B cell (primary cell): ENCODE results near the gene TBC1D14. TPM values are rescaled to one million over a fixed set of nuclear protein-coding genes. Genes with fewer than 3 reads are reported as not detected.

Experiments used
- ATAC-seq: fragments of 200-7000 bp; cut with Tn5 transposase; one replicate; pipeline ENCODE4 v1.10.0; 2021; ENCODE audit warnings: low read depth, mild to moderate bottlenecking, moderate number of reproducible peaks, moderate library complexity
- CTCF ChIA-PET: fragments of 350-600 bp; sonication (Branson Sonifier 250); formaldehyde crosslinking; loops from one replicate; lab custom pipeline; 2021; ENCODE audit warnings: antibody characterized with exemption, inconsistent platforms; lab: Charles Lee
- POLR2A ChIA-PET: fragments of 350-600 bp; sonication (Branson Sonifier 250); formaldehyde crosslinking; loops from one replicate; lab custom pipeline; 2021; ENCODE audit warnings: antibody characterized with exemption; lab: Charles Lee
- DNase-seq: peaks from one replicate; pipeline ENCODE4 v3.0.0; 2013
- H2AFZ ChIP-seq: 2 replicates; pipeline ENCODE4 v1.6.1; 2012; ENCODE audit warnings: mild to moderate bottlenecking, low read depth, low read length; ENCODE audit not compliant: insufficient read depth, poor library complexity, severe bottlenecking
- H3K27ac ChIP-seq, 2 donors: 1 replicate in 1 of 2; 2 replicates in 1 of 2; pipeline ENCODE4 v1.5.1; 2012 to 2013; ENCODE audit warnings: low read length in 2 of 2, mild to moderate bottlenecking in 2 of 2, moderate library complexity in 1 of 2
- H3K27me3 ChIP-seq, 4 experiments: fragments of 200-600 bp in 1 of 4; sonication (generic) in 1 of 4; replicated peaks in 1 of 4; 1 replicate in 2 of 4; 2 replicates in 2 of 4; pipeline versions ENCODE4 v1.6.1 to v1.7.0; 2013 to 2016; ENCODE audit warnings: low read length in 3 of 4, mild to moderate bottlenecking in 2 of 4, mixed read lengths in 1 of 4, moderate library complexity in 1 of 4; ENCODE audit not compliant: insufficient read depth in 4 of 4, control insufficient read depth in 3 of 4; ENCODE audit errors: control extremely low read depth in 1 of 4
- H3K36me3 ChIP-seq, 2 experiments: replicated peaks in 1 of 2; 1 replicate in 1 of 2; 2 replicates in 1 of 2; pipeline versions ENCODE4 v1.6.1 to v1.7.1; 2013; ENCODE audit warnings: low read length in 1 of 2; ENCODE audit not compliant: insufficient read depth in 2 of 2, control insufficient read depth in 1 of 2; ENCODE audit errors: control extremely low read depth in 1 of 2, extremely low read depth in 1 of 2
- H3K4me1 ChIP-seq, 2 donors: fragments of 200-600 bp in 1 of 2; sonication (generic) in 1 of 2; 1 replicate in 1 of 2; 2 replicates in 1 of 2; pipeline versions ENCODE4 v1.5.1 to v1.6.1; 2013 to 2017; ENCODE audit warnings: low read length in 2 of 2; ENCODE audit not compliant: control insufficient read depth in 2 of 2, insufficient read depth in 2 of 2
- H3K4me2 ChIP-seq: replicated peaks from 2 replicates; pipeline ENCODE3; 2012; ENCODE audit warnings: mild to moderate bottlenecking, low read depth, low read length; ENCODE audit not compliant: poor library complexity, severe bottlenecking
- H3K4me3 ChIP-seq, 5 experiments: fragments of 200-600 bp in 1 of 5; sonication (generic) in 1 of 5; 1 replicate in 3 of 5; 2 replicates in 2 of 5; pipeline versions ENCODE4 v1.5.1 to v1.7.0; 2011 to 2016; ENCODE audit warnings: low read length in 4 of 5, mild to moderate bottlenecking in 4 of 5, low read depth in 2 of 5, control low read depth in 1 of 5, moderate library complexity in 1 of 5; ENCODE audit not compliant: insufficient read depth in 1 of 5; ENCODE audit errors: control extremely low read depth in 1 of 5, extremely low read depth in 1 of 5
- H3K79me2 ChIP-seq: fragments of 200-600 bp; sonication (generic); one replicate; pipeline ENCODE4 v1.6.0; 2016; ENCODE audit warnings: low read length; ENCODE audit not compliant: control insufficient read depth, insufficient read depth
- H3K9ac ChIP-seq: fragments of 200-600 bp; sonication (generic); 2 replicates; pipeline ENCODE4 v1.6.1; 2017; ENCODE audit warnings: mild to moderate bottlenecking, low read length, moderate library complexity
- H3K9me3 ChIP-seq, 3 donors: one replicate each; pipeline versions ENCODE4 v1.6.1 to v1.7.1; 2013; ENCODE audit warnings: low read length in 2 of 3; ENCODE audit not compliant: control insufficient read depth in 2 of 3, insufficient read depth in 1 of 3; ENCODE audit errors: control extremely low read depth in 1 of 3
- H4K20me1 ChIP-seq: 2 replicates; pipeline ENCODE4 v1.6.0; 2012; ENCODE audit warnings: mild to moderate bottlenecking, low read length; ENCODE audit not compliant: insufficient read depth, control insufficient read depth, poor library complexity, severe bottlenecking
- H3K27ac Mint-ChIP-seq: one replicate; pipeline ENCODE4 v1.8.0; 2021; ENCODE audit warnings: mixed read lengths
- H3K27me3 Mint-ChIP-seq: one replicate; pipeline ENCODE4 v1.8.0; 2021; ENCODE audit warnings: mixed read lengths
- H3K4me1 Mint-ChIP-seq: one replicate; pipeline ENCODE4 v1.8.0; 2021; ENCODE audit warnings: mixed read lengths
- H3K4me3 Mint-ChIP-seq: one replicate; pipeline ENCODE4 v1.8.0; 2021; ENCODE audit warnings: mixed read lengths
- H3K9me3 Mint-ChIP-seq: one replicate; pipeline ENCODE4 v1.8.0; 2022; ENCODE audit warnings: mixed read lengths; ENCODE audit not compliant: insufficient read depth
- EZH2 ChIP-seq: IDR thresholded peaks from 2 replicates; pipeline ENCODE4 v1.6.1; 2012; ENCODE audit warnings: borderline replicate concordance, low read depth, mild to moderate bottlenecking, moderate library complexity, low read length; ENCODE audit not compliant: insufficient read depth, poor library complexity, severe bottlenecking
- WGBS: methylation state at CpG from one replicate; pipeline ENCODE4 v1.1.5; 2013; ENCODE audit warnings: missing lambda C conversion rate; ENCODE audit not compliant: insufficient coverage; 5-methylcytosine and 5-hydroxymethylcytosine counted together
- intact Hi-C: fragments of 100-400 bp; cut with micrococcal nuclease; formaldehyde crosslinking; loops from one replicate; pipeline ENCODE4 v1.10.0; 2022
- polyA plus RNA-seq: library from polyadenylated mRNA; depleted of rRNA; stranded (reverse); fragments of >200 nt; gene quantifications from 2 replicates; pipeline ENCODE4 v1.2.3, GENCODE V29; 2012
- total RNA-seq, 2 donors: library from RNA; stranded (reverse); fragments of 120-200 nt in 1 of 2; gene quantifications; 1 replicate in 1 of 2; 2 replicates in 1 of 2; pipeline versions ENCODE4 v1.2.3 to v1.2.4, GENCODE V29; 2013 to 2022
- TF ChIP-seq, protein P1 (sequence below): fragments of 200-600 bp; IDR thresholded peaks from one replicate; pipeline ENCODE4 v1.8.0; 2022; ENCODE audit warnings: antibody characterized with exemption, mild to moderate bottlenecking

Gene TBC1D14
- total and polyA plus RNA-seq, 2 donors (not counting 1 experiment from before 2014, with no cell fraction given): 21.9 to 42.0 TPM

DNA sequence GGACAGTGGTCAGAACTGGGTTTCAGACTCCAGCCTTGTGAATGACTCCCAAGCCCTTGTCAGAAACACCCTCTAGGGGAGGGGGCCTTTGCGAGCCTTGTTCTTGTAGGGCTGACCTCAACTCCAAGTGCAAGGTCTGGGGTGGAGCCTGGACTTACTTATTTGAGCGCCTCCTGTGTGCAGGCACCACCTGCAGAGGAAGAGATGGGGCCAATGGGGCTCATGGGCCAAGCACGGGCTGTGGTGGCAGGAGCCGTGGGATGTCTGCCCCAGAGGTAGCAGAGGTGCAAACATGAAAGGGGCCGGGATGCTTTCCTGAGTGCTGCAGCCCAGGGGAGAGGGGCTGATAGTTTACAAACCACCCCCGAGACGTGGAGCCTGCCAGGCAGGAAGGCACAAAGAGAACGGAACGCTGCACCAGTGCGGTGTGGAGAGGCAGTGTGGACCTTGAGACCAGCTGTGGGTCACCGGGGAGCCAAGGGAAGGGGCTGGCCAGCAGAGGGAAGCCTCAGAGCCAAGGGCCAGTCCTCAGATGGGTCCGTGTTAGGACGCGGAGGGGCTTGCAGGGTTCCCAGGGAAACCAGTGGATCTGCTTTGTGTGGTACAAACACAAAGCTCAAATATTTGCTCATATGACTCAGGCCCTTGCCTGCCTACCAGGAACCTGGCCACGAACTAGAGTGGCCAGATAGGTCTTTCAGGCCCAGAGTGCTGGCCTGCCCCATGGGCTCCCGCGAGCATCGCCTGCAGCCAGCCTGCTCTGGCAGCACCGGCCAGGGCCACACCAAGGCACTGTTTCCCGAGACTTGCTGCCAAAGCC lies 124.8 kb downstream of the TBC1D14 start:
- DNase-seq (no peak), ATAC-seq (no peak)
- Mint-ChIP-seq H3K9me3 (no peaks in the 10 kb centered on the region), H3K4me1 (no peaks in the 10 kb centered on the region), H3K27me3 (no peaks in the 10 kb centered on the region), H3K27ac (no peak overlapping the region), H3K4me3 (no peak overlapping the region)
- POLR2A ChIA-PET: no interaction called here
- Histone ChIP-seq H3K9me3 (no peaks in the 10 kb centered on the region), H3K79me2 (no peaks in the 10 kb centered on the region), H3K27me3 (no peaks in the 10 kb centered on the region), H3K4me3 (no peak overlapping the region), H2AFZ (no peak overlapping the region), H3K9ac (no peak overlapping the region), H3K4me2 (no peak overlapping the region), H3K36me3 (peaks cover 0 to 33% of the 10 kb centered on the region in 2 experiments), H3K27ac (no peak overlapping the region), H4K20me1 (peaks cover 4% of the 10 kb centered on the region), H3K4me1 (no peaks in the 10 kb centered on the region)
- WGBS: 88% methylated on average over 16 of the region's 20 CpGs
- intact Hi-C loops: no loop called here
- CTCF ChIA-PET: interaction anchor here (0.8 to 1.3 kb wide), 3 partner anchors 9 to 11 kb away, joined by 3 to 4 read pairs (median 3); partner anchors contain the start of gene TADA2B
- TF ChIP-seq, protein P1, sequence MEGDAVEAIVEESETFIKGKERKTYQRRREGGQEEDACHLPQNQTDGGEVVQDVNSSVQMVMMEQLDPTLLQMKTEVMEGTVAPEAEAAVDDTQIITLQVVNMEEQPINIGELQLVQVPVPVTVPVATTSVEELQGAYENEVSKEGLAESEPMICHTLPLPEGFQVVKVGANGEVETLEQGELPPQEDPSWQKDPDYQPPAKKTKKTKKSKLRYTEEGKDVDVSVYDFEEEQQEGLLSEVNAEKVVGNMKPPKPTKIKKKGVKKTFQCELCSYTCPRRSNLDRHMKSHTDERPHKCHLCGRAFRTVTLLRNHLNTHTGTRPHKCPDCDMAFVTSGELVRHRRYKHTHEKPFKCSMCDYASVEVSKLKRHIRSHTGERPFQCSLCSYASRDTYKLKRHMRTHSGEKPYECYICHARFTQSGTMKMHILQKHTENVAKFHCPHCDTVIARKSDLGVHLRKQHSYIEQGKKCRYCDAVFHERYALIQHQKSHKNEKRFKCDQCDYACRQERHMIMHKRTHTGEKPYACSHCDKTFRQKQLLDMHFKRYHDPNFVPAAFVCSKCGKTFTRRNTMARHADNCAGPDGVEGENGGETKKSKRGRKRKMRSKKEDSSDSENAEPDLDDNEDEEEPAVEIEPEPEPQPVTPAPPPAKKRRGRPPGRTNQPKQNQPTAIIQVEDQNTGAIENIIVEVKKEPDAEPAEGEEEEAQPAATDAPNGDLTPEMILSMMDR: no peak
- no peak for TF ChIP-seq EZH2

DNA sequence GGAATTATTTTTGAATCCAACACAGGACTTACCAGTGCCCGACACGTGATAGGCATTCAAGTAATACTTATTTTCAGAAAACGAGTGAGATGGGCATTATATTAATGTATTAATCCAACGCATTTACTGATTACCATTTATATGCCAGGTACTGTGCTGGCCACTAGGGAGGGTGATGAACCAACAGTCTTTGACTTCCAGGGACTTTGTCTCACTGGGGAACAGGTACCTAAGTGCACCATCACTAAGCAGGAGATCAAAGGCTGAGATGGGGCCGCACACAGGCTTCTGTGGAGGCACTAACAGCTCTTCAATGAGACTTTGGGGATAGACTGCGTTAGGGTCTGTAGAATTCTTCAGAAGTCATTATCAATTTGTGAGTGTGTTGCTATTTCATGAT lies 127.8 kb downstream of the TBC1D14 start:
- ATAC-seq: no peak

More for the DNA sequence above, 127.8 kb downstream of the TBC1D14 start:
- Mint-ChIP-seq H3K9me3 (no peaks in the 10 kb centered on the region), H3K4me1 (peaks cover 10% of the 10 kb centered on the region), H3K27me3 (no peaks in the 10 kb centered on the region), H3K27ac (no peak overlapping the region), H3K4me3 (no peak overlapping the region)
- no peaks in the 10 kb centered on the region for H3K79me2 ChIP-seq
- CTCF ChIA-PET: interaction anchor here (1.5 kb wide), 1 partner anchor 33 kb away, joined by 3 read pairs; no protein-coding TSS in a partner anchor
- no peak overlapping the region for H3K4me2 ChIP-seq
- POLR2A ChIA-PET: no interaction called here
- no peaks in the 10 kb centered on the region for H3K27me3 ChIP-seq
- peaks cover 0 to 4% of the 10 kb centered on the region in 2 experiments for H3K36me3 ChIP-seq
- 81% methylated on average over 2 of the region's 6 CpGs for WGBS
- H3K27ac ChIP-seq: no peak overlapping the region
- intact Hi-C loops: no loop called here
- H2AFZ ChIP-seq: no peak overlapping the region
- H3K9me3 ChIP-seq: no peaks in the 10 kb centered on the region
- no peak for TF ChIP-seq EZH2
- TF ChIP-seq, protein P1: no peak
- peaks cover 6 to 8% of the 10 kb centered on the region in 2 donors for H3K4me1 ChIP-seq
- no peak overlapping the region for H3K4me3 ChIP-seq
- no peaks in the 10 kb centered on the region for H4K20me1 ChIP-seq
- DNase-seq: no peak
- H3K9ac ChIP-seq: no peak overlapping the region
